Stimulated activated CD4-positive, alpha-beta T cell treated with anti-CD3 and anti-CD28 coated beads, Interleukin-1b, Interleukin-23, amount 100 ng/mL, for 48 hours (primary cell): ENCODE measurements around the gene CNPY2.
"Not testable (repeated sequence)": the region's sequence is repeated elsewhere in the genome, so short reads cannot be mapped to it uniquely, and the experiment has no call there.

ENCODE experiments used
- DNase-seq: peaks from one replicate; pipeline ENCODE4 v3.0.0-alpha.2; 2020

Gene CNPY2

DNA sequence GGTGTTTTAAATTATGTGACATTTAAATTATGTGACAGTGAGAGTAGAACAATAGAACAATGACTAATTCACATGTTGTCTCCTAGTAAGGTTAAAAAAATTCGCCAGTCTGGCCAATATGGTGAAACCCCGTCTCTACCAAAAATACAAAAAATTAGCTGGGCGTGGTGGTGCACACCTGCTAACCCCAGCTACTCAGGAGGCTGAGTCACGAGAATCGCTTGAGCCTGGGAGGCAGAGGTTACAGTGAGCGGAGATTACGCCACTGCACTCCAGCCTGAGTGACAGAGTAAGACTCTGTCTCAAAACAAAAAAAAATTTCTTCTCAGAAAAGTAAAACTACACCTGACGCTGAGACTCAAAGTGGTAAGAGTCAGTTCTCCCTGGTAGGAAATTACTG is 18.4 kb downstream of the CNPY2 start:
- peak; percentile 15 for DNase-seq

DNA sequence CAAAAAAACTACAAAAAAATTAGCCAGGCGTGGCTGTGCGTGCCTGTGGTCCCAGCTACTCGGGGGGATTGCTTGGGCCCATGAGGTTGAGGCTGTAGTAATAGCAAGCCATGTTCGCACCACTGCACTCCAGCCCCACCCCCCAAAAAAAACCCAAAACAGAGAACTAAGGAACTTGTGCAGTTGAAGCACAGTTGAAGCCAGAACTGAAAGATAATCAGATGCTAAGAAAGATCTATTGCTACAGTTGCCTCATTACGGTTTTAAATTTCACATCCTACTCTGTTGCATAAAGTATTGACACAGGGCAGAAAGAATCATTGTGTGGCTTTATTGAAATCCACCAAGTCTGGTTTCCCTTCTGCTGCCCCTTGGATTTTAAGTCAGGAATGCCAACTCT is 19.5 kb downstream of the CNPY2 start:
- DNase-seq = no peak

DNA sequence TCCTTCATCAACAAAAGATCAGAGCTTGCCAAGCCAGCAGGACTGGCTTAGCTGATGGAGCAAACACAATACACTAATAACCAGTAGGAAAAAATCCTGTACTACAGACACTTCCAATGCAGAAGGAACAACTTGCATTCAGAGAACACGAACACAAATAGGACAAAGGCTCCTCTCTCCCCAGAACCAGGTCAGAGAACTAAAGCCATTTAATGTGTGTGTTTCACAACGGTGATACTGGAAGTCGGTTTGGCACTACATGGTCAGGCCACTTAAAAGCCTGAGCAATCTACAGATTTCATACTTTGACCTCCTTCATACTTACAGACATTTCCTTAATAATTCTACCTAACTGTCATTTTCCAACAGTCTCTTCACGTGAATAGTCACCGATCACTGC is 22.0 kb downstream of the CNPY2 start:
- DNase-seq = no peak

DNA sequence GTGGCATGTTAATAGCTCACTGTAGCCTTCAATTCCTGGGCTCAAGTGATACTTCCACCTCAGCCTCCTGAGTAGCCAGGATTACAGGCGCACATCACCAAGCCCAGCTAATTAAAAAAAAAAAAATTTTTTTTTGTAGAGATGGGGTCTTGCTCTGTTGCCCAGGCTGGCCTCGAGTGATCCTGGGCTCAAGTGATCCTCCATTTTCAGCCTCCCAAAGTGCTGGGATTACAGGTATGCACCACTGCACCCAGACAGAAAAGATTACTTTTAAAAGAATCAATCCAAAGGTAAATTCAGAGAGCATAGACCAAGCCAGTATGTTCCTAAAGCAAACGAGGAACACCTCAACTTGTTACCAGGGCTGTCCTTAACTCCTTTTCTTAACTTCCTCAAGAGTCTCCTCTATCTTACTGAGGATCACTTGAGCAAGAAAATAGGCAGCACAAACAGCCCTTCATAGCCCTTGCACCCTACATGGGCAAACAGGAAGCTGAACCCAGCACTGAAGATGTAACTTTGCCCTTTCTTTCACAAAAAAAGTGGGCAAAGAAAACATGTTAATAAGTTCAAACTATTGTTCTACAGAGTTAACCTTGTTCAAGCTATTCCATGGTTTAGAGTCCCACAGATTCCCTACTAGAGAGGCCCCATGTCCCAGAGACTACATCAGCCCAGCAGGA is 26.9 kb downstream of the CNPY2 start:
- DNase-seq = no peak

DNA sequence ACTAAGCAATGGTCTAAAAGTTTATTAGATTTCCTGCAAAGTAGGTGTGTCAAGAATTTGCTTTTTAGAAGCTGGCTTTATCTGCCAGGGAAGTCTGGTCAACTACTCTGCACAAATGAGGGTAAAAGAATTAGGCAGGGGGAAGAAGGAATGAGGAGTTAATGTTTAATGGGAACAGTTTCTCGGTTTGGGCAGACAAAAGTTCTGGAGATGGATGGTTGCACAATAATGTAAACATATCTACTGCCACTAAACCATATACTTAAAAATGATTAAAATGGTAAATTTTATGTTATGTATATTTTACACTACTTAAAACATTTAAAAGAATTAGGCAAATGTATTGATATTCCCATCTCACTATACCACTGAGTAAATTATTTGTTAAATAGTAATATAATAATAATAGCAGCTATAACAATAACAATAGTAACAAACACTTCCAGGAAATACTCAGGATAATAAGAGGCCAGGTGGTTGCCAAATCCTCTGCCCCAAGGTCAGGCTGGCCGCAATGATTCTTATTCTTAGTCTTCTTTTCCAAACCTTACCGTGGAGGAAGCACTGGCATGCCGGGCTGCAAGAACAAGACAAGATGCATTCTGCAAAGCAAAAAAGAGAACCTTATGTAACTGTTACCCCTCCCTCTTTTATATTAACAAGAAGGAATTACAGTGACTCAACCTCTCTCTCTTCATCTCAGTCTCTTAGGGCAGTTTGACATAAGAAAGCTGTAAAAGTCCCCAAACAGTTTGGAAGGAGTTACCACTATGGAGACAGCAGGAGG is 29.6 kb downstream of the CNPY2 start:
- no peak for DNase-seq

DNA sequence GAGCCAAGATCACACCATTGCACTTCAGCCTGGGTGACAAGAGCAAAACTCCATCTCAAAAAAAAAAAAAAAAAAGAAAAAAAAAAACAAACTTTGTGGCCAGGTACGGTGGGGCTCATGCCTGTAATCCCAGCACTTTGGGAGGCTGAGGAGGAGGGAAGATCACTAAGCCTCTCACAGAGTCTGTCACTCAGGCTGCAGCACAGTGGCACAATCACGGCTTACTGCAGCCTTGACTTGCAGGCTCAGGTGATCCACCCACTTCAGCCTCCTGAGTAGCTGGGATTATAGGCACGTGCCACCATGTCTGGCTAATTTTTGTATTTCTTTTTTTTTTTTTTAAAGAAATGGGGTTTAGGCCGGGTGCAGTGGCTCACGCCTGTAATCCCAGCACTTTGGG is 31.5 kb downstream of the CNPY2 start:
- DNase-seq = not testable (repeated sequence)

DNA sequence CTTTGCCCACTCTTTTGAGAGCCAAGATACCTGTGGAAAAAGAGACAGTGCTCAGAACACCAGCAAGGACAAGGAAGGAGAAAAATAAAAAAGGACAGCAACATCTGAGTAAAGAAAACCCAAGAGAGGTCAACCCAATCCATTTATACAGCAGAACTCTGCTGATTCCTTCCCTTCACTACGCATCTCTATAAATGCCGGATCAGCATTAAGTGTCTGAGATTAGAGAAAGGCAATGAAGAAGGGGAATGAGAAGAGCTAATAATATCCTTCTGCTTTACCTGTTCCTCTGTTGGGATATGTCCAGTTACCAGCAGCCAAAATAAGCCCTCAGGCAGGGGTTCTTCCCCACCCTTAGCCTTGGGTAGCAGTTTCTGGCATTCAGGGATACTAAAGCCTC is 33.2 kb downstream of the CNPY2 start:
- DNase-seq = no peak

DNA sequence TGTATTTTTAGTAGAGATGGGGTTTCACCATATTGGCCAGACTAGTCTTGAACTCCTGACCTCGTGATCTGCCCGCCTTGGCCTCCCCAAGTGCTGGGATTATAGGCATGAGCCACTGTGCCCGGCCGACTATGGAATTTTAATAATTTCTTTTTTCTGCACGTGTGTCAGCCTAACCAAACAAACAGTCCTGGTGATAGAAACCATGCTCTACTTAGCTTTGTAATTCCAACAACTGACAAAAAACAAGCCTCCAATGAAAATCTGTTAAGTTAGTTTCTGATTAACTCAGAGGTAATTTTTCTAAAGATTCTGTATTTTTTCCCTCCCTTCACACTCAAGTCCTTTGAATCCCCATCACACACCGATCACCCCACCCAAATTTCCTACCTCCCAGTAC is 33.8 kb downstream of the CNPY2 start:
- DNase-seq = no peak

DNA sequence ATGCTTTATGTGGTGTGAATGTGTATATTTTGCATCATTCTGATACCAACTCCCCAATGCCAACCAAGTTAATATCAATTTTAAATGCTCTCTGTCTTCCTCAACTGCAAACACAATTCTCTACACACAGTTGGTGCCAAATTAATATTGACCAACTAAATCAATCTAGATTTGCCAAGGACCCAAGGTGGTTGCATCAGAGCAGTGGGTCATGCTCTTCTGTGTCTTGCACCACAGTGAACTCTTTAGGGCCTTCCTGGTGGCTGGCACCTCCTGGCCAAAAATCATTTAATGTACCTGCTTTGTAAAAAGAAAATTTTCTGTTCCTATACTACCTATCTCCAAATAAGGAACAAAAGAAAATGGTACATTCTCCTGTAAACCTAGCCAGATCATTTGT is 34.9 kb downstream of the CNPY2 start:
- no peak for DNase-seq

DNA sequence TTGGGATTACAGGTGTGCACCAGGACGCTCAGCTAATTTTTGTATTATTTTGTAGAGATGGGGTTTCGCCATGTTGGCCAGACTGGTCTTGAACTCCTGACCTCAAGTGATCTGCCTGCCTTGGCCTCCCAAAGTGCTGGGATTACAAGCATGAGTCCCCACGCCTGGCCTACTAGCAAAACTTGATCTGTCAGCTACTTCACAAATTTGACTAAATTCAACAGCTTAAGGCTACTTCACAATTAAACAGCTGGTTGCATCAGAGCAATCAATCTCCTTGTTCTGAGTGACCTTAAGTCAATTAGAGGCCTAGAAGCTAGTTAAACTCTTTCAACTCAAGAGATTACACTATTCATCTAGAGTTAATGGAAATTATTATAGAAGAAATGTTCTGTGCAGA is 36.9 kb downstream of the CNPY2 start:
- DNase-seq = no peak

DNA sequence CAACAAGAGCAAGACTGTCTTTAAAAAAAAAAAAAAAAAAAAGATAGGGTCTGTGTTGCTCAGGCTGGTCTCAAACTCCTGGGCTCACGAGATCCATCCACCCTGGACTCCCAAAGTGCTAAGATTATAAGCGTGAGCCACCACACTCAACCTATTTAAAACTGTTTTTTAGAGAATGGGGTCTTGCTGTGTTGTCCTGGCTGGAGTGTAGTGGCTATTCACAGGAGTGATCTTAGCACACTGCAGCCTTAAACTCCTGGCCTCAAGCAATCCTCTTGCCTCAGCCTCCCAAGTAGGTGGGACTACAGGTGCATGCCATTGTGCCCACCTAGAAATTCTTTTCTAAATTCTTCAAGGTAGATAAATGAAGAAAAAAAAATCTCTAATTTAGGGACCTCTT is 41.5 kb downstream of the CNPY2 start:
- DNase-seq = no peak

DNA sequence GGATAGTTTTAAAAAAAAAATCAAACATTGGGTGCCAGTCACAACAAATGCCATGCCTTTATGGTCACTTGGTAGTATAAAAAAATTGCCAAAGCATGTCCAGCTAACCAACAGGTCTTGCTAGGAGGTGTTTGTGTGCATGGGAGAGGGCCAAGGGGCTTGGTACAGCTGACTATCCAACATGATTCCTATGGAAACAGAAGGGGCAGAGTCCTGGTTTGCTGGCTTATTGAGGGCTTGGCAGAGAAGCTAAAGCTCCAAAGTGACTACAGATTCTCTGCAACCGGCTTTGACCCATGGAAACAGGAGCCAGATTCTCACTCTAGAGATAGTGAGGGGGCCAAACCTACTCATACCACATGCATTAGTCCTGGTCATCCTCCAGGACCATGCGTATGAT is 43.3 kb downstream of the CNPY2 start:
- not testable (repeated sequence) for DNase-seq

DNA sequence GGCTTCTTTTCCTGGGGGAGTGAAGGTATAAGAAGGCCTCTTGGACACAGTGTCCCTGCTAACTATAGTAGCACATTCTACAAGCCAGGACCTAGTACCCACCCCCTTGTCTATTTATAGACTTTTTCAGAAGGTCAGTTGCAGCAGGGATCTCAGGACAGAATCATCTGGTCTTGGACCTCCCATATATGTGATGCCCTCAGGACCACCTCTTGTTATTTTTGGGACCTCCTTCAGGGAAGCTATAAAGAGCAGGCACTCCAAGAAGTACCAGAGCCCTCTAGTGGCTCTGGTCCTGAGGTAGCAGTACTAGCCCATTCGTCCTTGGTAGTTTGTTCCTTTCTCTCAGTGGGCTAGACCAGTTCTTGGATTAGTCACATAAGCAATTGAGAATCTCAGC is 44.8 kb downstream of the CNPY2 start:
- DNase-seq = no peak

DNA sequence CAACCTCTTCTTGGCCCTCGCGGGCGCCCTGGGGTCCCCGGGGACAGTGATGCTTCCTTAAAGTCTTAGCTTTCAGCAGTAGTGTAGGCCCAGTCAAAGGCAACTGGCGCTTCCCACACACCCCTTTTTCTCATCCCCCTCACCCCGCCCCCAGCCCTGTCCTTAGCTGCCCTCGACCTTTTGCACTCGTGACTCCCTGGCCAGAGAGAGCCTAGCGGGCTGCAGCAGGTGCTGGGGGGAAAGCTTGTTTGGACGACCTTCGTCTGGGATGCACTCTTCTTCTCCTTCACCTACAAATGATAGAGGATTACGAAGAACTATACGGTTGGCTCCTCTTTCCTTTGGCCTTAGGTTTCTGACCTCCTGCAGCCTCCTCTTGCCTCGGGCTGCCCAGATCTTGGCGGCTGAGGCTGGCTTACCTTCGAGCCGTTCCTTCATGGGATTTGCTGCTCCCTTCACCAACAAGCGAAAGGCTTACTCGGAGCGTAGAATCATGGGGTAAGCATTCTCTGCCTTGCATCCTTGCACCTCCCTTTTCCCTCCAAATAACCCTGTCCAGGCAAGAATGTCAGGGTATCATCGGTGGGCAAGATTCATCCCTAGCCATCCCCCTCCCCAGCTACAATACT is 48.2 kb downstream of the CNPY2 start:
- DNase-seq = no peak

DNA sequence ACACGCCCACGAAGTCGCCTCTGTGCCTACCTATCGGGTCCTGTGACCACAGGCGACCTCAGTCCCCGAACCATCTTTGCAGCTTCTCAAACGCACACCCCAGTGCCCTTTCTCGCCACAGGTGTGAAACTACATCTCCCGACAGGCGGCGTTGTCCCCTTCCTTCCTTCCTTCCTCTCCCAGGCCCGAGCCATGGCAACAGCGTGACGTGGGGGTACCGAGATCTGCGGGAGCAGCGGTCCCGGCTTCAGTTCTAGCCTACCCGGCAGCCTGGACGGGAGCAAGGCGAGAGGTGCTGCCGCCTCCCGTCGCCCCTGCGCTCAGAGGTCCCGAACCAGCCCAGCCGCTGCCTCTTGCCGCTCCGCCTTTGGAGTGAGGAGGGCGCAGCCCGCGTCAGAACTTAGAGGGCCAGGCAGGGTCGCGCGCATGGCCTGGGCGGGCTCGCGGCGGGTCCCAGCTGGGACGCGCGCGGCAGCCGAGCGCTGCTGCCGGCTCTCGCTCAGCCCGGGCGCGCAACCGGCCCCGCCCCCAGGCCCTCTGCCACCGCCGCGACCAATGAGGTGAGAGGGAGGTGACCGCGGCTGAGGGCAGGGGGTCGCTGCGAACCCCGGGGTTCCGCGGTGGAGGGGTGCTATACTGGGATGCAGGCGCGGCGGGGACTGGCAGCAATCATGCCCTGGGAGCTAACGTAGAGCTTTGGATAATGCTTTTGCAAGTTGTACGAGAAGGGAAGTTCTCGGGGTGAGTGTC is 48.9 kb downstream of the CNPY2 start, which contains the start of gene COQ10A:
TSS of gene COQ10A (plus strand) at position 250 of the 750 bp plus-strand sequence. CDS start at position 427, 177 bp downstream.
- DNase-seq = peak; percentile 84

DNA sequence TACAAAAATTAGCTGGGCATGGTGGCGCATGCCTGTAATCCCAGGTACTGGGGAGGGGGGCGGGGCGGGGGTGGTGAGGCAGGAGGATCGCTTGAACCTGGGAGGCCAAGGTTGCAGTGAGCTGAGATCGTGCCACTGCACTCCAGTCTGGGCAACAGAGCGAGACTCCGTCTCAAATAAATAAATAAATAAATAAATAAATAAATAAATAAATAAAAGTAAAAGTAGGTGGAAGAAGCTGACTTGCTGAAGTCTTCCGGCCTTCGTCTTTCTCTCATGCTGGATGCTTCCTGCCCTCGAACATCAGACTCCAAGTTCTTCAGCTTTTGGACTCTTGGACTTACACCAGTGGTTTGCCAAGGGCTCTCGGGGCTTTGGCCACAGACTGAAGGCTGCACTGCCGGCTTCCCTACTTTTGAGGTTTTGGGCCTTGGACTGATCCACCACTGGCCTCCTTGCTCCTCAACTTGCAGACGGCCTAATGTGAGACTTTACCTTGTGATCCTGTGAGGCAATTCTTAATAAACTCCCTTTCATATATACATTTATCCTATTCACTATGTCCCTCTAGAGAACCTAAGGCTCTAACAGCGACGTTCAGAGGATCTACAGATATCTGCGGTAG is 49.6 kb downstream of the CNPY2 start:
- DNase-seq = not testable (repeated sequence)

DNA sequence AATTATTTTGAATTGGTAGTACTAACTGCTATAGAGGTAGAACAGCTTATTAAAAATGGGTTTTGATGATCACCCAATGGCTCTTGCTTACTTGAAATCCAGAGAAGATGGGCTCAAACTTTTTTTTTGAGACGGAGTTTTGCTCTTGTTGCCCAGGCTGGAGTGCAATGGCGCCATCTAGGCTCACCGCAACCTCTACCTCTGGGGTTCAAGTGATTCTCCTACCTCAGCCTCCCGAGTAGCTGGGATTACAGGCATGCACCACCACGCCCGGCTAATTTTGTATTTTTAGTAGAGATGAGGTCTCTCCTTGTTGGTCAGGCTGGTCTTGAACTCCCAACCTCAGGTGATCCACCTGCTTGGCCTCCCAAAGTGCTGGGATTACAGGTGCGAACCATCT is 52.8 kb downstream of the CNPY2 start:
- not testable (repeated sequence) for DNase-seq

DNA sequence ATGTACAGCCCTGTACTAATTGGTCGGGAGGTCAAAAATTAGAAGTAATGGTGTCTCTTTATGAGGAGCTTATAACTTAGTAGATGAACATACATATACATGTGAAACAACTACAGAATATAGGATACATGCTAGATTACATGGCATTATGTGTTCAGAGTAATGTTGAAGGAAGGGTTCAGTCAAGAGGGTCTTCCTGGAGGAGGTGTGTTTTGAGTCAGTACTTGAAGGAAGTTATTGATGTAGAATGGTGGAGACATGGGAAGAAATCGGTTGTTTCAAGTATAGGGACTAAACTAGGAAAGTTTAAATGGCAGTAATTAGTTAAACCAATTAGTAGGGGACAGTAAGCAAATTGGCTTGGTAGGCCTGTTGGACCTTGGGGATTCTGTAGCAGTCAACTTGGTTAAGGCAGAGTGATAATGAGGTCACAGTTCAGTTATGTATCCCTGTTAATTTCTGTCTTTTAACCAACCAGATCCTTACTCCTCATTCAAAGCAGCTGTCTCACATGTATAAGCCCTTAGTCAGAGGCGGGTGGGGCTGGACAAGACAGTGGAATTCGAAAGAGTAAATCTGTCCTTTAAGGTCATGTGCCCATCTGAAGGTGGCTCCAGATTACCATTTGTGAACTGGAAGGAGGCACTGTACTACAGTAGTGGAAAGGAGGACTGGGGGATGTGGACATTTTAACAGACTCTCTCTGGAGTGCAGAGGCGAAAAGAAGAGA is 54.1 kb downstream of the CNPY2 start:
- DNase-seq = no peak

DNA sequence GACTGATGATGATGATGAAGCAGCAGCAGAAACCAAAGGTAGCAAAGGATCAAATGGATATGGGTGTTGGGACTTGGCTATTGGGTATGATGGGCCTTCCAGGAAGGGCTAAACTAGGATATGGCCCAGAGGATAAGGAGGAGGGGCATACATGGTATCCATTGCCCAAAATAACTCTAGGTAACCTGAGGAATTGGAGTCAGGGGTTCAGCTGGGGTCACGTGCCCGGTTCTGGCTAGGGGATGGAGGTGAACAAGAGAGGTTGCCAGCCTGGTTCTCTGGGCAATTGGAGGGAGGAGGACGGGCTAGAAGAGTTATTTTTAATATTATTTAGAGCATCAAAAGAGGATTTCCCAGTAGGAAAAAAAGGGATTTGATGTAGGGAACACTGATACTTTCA is 54.9 kb downstream of the CNPY2 start:
- DNase-seq = no peak

DNA sequence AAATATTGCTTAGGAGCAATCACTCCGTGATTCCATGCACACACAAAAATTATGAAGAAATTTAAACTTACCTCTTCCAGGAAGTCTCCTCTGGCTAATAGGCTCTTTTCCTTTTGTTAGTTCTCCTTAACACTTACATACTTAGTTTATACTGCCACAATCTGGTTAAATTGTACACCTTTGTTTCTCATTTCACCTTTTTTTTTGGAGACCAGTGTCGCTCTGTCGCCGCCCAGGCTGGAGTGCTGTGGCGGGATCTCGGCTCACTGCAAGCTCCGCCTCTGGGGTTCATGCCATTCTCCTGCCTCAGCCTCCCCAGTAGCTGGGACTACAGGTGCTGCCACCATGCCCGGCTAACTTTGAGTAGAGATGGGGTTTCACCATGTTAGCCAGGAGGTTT is 55.4 kb downstream of the CNPY2 start:
- DNase-seq = no peak
